WI38 (cell line): ENCODE results near the gene DHRS12.

ENCODE experiments used
- H3K4me3 ChIP-seq: 2 replicates; pipeline ENCODE4 v1.5.1; 2011; ENCODE audit warnings: low read depth, mild to moderate bottlenecking, control low read depth, low read length
- TF ChIP-seq, protein P1 (sequence below): IDR thresholded peaks from 2 replicates; pipeline ENCODE4 v1.5.1; 2012; ENCODE audit warnings: low read depth, mild to moderate bottlenecking, control low read depth, low read length

The DHRS12 gene

DNA sequence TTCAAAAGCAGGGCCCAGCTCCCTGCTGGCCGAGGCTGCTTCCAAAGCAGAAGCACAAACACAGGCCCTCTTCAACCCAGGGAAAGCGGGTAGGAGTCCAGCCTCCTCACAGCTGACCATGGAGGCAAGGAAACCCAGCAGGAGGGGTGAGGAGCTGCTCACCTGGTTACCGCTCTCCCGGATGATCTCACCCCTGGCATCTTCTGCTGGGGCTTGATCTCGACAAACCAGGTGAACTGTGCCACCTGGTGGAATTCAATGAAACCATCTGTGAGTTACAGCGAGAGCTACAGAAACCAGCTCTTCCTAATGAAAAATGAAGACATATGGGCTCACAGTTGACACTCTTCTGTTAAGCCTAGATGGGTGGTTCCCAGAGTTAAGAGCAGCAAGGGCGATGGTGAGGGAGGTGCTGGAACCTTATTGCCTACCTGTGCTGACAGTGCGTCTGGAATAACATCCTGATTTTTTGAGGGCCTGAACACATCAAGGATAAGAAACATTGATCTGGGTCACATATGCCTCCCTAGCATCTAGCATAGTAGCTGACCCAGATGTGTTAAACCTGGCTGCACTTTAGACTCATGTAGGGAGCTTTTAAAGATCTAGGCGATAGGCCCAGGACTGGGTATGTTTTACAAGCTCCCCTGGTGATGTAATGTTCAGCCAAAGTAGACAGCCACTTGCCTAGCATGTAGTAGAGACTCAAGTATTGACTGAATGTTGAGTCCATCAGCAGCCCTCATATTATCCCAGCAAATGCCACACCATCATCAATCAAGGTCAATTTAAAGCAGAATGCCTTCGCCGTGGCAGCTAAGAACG, 6.1 kb downstream of the DHRS12 start:
- TF ChIP-seq, protein P1, sequence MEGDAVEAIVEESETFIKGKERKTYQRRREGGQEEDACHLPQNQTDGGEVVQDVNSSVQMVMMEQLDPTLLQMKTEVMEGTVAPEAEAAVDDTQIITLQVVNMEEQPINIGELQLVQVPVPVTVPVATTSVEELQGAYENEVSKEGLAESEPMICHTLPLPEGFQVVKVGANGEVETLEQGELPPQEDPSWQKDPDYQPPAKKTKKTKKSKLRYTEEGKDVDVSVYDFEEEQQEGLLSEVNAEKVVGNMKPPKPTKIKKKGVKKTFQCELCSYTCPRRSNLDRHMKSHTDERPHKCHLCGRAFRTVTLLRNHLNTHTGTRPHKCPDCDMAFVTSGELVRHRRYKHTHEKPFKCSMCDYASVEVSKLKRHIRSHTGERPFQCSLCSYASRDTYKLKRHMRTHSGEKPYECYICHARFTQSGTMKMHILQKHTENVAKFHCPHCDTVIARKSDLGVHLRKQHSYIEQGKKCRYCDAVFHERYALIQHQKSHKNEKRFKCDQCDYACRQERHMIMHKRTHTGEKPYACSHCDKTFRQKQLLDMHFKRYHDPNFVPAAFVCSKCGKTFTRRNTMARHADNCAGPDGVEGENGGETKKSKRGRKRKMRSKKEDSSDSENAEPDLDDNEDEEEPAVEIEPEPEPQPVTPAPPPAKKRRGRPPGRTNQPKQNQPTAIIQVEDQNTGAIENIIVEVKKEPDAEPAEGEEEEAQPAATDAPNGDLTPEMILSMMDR: no peak
- no peak overlapping the region for H3K4me3 ChIP-seq

- H3K4me3 ChIP-seq: no peak overlapping the region
- TF ChIP-seq, protein P1: no peak
Observed at GRCh38 chr13:51796546-51796945, 7.4 kb downstream of the DHRS12 start.

DNA sequence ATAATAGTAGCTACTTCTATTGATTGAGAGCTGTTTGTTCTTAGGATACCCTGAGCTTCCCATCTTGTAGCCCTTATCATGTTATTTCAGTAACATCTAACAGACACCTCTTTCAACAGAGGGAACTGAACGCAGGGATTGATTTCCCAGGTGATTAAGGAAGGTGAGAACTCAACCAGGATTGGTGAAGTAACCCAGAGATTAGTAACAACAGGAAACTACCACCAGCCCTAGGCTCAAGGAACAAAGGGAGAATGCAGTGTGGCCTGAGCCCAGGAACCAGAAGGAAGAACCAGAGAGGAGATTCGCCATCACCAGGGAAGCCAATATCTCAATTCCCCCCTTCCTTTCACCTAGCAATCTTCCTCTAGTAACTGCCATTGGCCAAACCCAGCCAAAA, 8.5 kb downstream of the DHRS12 start:
- TF ChIP-seq, protein P1: no peak
- no peak overlapping the region for H3K4me3 ChIP-seq

GRCh38 chr13:51794964-51795363, 9.0 kb downstream of the DHRS12 start:
- no peak overlapping the region for H3K4me3 ChIP-seq
- TF ChIP-seq, protein P1: no peak

DNA sequence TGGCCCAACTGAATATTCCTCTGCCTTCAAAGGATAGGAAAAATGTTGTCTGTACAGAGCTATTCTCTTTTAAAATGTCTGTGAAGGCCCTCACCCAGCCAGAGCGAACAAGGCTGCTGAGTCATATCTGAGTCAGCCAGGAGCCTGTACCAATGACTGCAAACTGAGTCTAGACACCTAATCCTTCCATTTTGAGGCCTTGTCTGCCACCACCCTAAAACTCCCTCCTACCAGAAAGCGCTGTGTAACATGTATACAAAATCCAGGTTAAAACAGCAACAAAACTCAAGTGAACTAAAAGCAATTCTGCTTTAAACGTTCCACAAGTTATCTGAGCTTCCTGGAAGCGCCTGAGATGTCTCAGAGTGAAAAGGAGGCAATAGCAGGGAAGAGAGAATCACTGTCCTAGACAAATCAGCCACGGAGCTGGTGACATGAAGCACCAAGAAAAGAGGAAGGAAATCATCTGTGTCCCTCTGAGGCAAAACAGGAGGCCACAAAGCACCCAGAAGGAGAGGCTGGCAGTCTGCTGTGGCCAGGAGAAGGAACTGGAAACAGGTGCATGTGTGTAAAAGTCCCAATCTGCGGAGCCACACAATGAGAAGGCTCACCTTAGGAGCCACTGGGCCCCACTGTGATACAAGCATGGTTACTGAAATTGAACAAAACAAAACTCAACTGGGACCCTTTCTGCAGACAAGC, 10.2 kb downstream of the DHRS12 start:
- TF ChIP-seq, protein P1: no peak
- H3K4me3 ChIP-seq: no peak overlapping the region

DNA sequence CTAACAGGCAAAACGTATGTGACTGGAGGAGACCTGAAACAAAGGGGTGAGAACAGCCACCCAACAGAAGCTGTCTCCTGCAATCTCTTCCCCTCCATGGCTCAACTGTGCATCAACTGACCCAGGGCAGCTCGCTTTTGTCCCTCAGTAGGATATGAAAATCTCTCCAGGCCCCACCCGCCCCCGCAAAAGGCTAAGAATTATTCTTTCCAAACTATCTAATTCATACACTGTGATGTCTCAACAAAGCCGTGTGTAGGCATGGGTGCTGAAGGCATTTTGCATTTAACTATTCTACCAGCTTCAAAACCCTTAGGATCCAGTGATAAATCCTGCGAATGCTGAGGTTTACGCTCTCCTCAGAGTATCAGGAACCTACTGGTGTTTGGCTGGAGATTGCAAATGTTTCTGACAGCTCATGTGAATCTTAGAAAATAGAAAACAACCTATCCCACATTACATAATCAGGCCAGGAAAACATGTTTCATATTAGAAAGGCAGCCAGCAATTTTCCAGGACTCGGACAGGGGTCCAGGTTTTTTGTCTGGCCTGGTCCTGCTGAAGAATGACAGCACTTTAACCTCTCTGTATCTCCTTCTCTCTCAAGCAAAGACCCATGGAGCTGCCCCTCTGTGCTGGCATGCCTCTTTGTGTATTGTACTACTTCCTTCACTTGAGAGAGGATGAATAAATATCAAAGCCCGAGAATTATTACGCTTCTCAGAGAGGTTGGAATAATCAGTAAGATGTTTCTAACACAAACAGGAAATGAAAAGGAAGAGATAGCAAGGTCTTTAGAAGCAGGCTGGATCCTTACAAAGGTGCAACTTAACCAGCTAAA, 17.3 kb downstream of the DHRS12 start:
- H3K4me3 ChIP-seq: no peak overlapping the region

More for the DNA sequence above, 17.3 kb downstream of the DHRS12 start:
- TF ChIP-seq, protein P1: no peak
